ENCODE data around the gene FMNL2.

The FMNL2 gene

DNA sequence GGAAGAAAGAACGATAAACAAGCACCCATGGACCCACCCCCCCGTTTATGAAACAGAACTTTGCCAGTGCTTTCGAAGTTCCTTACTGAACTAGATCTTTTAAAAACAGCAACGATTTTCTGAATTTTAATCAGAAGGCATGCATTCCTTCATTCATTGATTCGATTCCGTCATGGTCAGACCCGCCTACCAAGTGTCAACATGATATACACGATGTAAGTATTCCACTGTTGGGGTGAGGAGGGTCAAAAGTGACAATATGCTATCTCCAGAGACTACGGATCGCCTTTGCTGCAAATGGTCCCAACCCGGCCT lies 316 bp upstream of the FMNL2 start:
- no peak for DNase-seq

DNA sequence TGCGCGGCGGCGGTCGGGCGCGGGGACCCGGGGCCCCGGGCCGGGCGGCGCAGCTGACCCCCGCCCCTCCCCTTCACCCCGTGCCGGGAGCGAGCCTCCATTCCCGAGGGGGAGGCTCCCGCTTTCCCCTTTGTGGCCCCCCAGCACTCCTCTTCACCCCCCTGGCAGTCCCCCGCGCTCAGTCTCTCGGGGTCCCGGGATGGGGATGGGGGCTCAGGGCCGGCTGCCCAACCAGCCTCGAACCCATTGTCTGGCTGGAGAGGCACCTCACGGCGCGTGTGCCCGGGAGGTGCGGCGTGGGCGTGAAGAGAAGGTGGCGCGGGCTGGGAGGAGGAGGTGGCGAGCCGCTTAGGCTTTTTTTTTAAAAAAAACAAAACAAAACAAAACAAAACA lies 748 bp downstream of the FMNL2 start:
- Histone ChIP-seq H3K27ac (peak overlapping the region; percentile 89 to 93), H3K4me3 (peak overlapping the region; percentile 96 to 98), H3K4me1 (peaks cover 0 to 39% (median 9%) of the 10 kb centered on the region in 4 donors), H3K36me3 (no peaks in the 10 kb centered on the region), H3K27me3 (no peaks in the 10 kb centered on the region), H3K9me3 (no peaks in the 10 kb centered on the region)
- TF ChIP-seq, protein P1, sequence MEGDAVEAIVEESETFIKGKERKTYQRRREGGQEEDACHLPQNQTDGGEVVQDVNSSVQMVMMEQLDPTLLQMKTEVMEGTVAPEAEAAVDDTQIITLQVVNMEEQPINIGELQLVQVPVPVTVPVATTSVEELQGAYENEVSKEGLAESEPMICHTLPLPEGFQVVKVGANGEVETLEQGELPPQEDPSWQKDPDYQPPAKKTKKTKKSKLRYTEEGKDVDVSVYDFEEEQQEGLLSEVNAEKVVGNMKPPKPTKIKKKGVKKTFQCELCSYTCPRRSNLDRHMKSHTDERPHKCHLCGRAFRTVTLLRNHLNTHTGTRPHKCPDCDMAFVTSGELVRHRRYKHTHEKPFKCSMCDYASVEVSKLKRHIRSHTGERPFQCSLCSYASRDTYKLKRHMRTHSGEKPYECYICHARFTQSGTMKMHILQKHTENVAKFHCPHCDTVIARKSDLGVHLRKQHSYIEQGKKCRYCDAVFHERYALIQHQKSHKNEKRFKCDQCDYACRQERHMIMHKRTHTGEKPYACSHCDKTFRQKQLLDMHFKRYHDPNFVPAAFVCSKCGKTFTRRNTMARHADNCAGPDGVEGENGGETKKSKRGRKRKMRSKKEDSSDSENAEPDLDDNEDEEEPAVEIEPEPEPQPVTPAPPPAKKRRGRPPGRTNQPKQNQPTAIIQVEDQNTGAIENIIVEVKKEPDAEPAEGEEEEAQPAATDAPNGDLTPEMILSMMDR (IDR thresholded peaks at IDR 0.05): no peak
- intact Hi-C loops (cut with DNase I; ENCODE audit: low total_unique reads): loop anchor here (5.0 to 10.0 kb wide), 4 partner anchors 62 to 289 kb away; no protein-coding TSS in a partner anchor
- peak; percentile 24 to 68 for DNase-seq

More for the DNA sequence above, 316 bp upstream of the FMNL2 start:
- intact Hi-C loops (cut with DNase I; ENCODE audit: low total_unique reads): loop anchor here (5.0 to 10.0 kb wide), 4 partner anchors 63 to 290 kb away; no protein-coding TSS in a partner anchor
- Histone ChIP-seq H3K27ac (peak overlapping the region; percentile 89 to 93), H3K4me1 (peaks cover 0 to 29% (median 9%) of the 10 kb centered on the region in 4 donors), H3K36me3 (no peaks in the 10 kb centered on the region), H3K27me3 (no peaks in the 10 kb centered on the region), H3K9me3 (no peaks in the 10 kb centered on the region), H3K4me3 (peak overlapping the region; percentile 96 to 98)
- TF ChIP-seq, protein P1 (IDR thresholded peaks at IDR 0.05): no peak

DNA sequence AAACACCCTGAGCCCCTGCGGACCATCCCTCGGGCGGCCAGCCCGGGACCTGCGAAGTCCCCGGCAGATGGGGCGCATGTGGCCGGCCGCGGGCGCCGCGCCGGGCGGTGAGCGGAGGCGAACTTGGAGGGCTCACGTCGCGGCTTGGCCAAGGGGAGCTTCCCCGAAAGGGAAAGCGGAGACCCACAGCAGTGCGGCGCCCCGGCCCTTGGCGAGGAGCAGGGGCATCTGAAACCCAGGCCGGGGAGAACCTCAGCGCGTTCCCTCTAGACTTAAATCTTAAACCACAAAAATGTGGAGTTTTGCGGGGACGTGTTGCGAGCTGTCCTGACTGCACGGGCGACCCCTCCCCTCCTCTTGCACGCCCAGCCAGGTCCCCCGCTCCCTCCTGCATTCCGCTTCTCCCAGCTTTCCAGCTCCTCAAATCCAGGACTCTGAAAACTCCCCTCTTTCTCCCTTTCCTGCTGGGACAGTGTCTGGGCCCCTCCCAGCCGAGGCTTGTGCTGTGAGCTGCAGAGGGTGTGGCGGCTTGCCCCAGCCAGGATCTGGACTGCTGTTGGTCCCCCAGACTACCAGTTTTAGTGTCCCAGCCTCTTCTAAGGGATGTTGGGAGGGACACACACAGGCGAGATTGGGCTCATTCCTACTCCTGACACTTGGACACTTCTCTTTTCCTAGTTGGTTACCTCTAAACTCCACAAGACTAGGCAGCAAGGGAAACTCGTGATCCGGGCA lies 1.3 kb downstream of the FMNL2 start:
- Histone ChIP-seq H3K36me3 (no peaks in the 10 kb centered on the region), H3K9me3 (no peaks in the 10 kb centered on the region), H3K4me1 (peaks cover 0 to 45% (median 9%) of the 10 kb centered on the region in 4 donors), H3K27ac (peak overlapping the region; percentile 89 to 93), H3K4me3 (peak overlapping the region; percentile 96 to 98), H3K27me3 (no peaks in the 10 kb centered on the region)
- peak; percentile 83 to 87 for DNase-seq
- TF ChIP-seq, protein P1 (IDR thresholded peaks at IDR 0.05): no peak
- intact Hi-C loops (cut with DNase I; ENCODE audit: low total_unique reads): loop anchor here (5.0 to 10.0 kb wide), 4 partner anchors 61 to 289 kb away; no protein-coding TSS in a partner anchor

DNA sequence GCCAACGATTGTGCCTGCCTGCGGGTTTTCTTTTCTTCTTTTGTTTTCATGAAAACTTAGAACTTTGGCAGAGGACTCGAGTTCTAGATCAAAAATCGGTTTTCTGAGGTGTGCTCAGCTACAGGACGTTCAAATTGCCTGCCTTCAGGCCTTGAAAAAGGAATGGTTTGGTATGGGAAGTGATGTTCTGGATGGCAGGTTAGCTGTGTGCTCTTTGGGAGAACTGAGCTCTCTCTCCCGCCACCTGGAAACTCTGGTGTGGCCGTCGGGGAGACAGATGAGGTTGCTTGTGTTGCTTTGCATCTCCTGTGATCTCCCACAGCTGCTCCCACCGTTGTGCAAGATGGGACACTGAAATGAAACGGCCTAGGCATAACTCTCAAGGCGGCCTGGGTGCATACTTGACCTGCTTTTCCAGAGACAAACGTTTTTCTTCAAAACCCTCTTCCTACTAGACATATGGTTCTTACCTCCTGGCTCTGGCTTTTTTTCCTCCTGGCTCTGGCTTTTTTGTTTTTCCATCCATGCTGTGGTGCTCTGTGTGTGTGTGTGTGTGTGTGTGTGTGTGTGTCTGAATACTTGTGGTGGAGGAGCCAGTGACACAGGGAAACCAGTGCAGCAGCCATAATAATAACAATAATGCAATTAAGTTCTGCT lies 2.0 kb downstream of the FMNL2 start:
- DNase-seq: peak in 1 of 2 donors; percentile 32
- intact Hi-C loops (cut with DNase I; ENCODE audit: low total_unique reads): loop anchor here (5.0 to 10.0 kb wide), 4 partner anchors 60 to 288 kb away; no protein-coding TSS in a partner anchor

DNA sequence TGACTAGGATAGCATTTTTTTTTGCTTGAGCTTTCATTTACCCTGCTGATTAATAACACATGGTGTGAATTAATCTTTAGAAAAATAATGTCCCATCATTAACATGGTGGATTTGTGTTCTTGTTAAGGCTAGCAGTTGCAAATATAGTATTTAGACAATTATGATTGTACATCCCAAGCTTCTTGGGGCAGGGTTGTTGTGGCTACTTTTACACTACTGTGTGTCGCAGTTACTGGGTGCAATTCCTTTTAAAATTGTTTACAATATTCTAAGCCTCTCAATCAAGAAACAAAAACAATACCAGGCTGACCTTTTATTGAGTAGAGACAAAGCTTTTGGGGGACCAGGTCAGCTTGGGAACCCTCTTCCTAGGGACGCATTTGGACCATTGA lies 2.5 kb downstream of the FMNL2 start:
- peak overlapping the region; percentile 96 to 98 for H3K4me3 ChIP-seq
- DNase-seq: no peak
- H3K4me1 ChIP-seq: peaks cover 0 to 46% (median 9%) of the 10 kb centered on the region in 4 donors
- intact Hi-C loops (cut with DNase I; ENCODE audit: low total_unique reads): loop anchor here (5.0 to 10.0 kb wide), 4 partner anchors 60 to 287 kb away; no protein-coding TSS in a partner anchor
- peak overlapping the region in 1 of 2 donors; percentile 89 for H3K27ac ChIP-seq
- H3K36me3 ChIP-seq: no peaks in the 10 kb centered on the region
- no peaks in the 10 kb centered on the region for H3K9me3 ChIP-seq
- TF ChIP-seq, protein P1 (IDR thresholded peaks at IDR 0.05): no peak
- no peaks in the 10 kb centered on the region for H3K27me3 ChIP-seq

More for the DNA sequence above, 2.0 kb downstream of the FMNL2 start:
- H3K27ac ChIP-seq: peak overlapping the region; percentile 89 to 93
- TF ChIP-seq, protein P1 (IDR thresholded peaks at IDR 0.05): no peak
- peak overlapping the region; percentile 96 to 98 for H3K4me3 ChIP-seq
- no peaks in the 10 kb centered on the region for H3K36me3 ChIP-seq
- no peaks in the 10 kb centered on the region for H3K27me3 ChIP-seq
- no peaks in the 10 kb centered on the region for H3K9me3 ChIP-seq
- peaks cover 0 to 46% (median 9%) of the 10 kb centered on the region in 4 donors for H3K4me1 ChIP-seq
